ENCODE measurements around the gene BHLHA9.

BHLHA9 gene

GRCh38 chr17:1275205-1275961 lies 5.1 kb downstream of the BHLHA9 start:
- no peak overlapping the region for H3K4me3 ChIP-seq (ENCODE audit: extremely low read depth, insufficient read depth, low read length, poor library complexity, severe bottlenecking)
- 87 to 100% methylated on average over 3 to 10 of the region's 10 CpGs for WGBS, 2 experiments (ENCODE audit: insufficient coverage in 2 of 2)
- H3K27ac ChIP-seq (ENCODE audit: low read depth, low read length, severe bottlenecking), result no peak overlapping the region
- no peaks in the 10 kb centered on the region for H3K9me3 ChIP-seq (ENCODE audit: control insufficient read depth, low read length)
- H3K36me3 ChIP-seq (ENCODE audit: control insufficient read depth, insufficient read depth, low read length), result no peaks in the 10 kb centered on the region
- H3K4me1 ChIP-seq (ENCODE audit: control insufficient read depth, insufficient read depth, low read length, poor library complexity, severe bottlenecking), result no peaks in the 10 kb centered on the region

DNA sequence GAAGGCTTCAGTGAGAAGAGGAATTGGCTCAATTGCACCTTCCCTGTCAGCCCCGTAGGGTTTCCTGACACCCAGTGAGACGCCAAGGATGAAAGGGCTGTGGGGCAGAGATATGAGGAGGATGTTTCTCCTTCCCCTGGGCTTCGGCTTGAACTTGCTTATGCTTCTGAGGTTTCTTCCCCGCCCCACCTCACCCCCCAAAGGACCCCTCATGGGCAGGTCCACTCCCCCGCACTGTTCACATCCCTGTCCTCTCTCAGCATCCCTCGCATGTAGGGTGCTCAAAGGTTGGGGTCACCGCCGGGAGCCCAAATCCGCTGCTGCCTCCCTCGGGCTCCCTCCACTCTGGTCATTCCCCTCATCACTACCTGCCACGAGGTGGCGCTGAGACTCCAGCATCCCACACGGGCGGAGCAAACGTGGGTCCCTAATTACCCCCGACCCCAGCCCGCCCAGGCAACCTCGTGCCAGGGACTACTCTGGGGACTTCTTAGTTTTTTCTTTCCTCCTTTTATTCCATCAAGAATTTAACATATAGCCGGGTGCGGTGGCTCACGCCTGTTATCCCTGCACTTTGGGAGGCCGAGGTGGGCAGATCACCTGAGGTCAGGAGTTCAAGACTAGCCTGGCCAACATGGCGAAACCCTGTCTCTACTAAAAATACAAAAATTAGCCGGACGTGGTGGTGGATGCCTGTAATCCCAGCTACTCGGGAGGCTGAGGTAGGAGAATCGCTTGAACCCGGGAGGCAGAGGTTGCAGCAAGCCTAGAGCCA lies 5.9 kb downstream of the BHLHA9 start:
- no peaks in the 10 kb centered on the region for H3K4me1 ChIP-seq (ENCODE audit: control insufficient read depth, insufficient read depth, low read length, poor library complexity, severe bottlenecking)
- WGBS, 2 experiments (ENCODE audit: insufficient coverage in 2 of 2), result 21 to 37% methylated on average over 19 to 20 of the region's 28 CpGs
- H3K9me3 ChIP-seq (ENCODE audit: control insufficient read depth, low read length), result no peaks in the 10 kb centered on the region
- H3K27ac ChIP-seq (ENCODE audit: low read depth, low read length, severe bottlenecking), result no peak overlapping the region
- H3K4me3 ChIP-seq (ENCODE audit: extremely low read depth, insufficient read depth, low read length, poor library complexity, severe bottlenecking), result no peak overlapping the region
- H3K36me3 ChIP-seq (ENCODE audit: control insufficient read depth, insufficient read depth, low read length), result no peaks in the 10 kb centered on the region

GRCh38 chr17:1280652-1281051 lies 10.4 kb downstream of the BHLHA9 start:
- H3K36me3 ChIP-seq (ENCODE audit: control insufficient read depth, insufficient read depth, low read length), result no peaks in the 10 kb centered on the region
- H3K27ac ChIP-seq (ENCODE audit: low read depth, low read length, severe bottlenecking), result no peak overlapping the region
- H3K4me3 ChIP-seq (ENCODE audit: extremely low read depth, insufficient read depth, low read length, poor library complexity, severe bottlenecking), result no peak overlapping the region
- no peaks in the 10 kb centered on the region for H3K4me1 ChIP-seq (ENCODE audit: control insufficient read depth, insufficient read depth, low read length, poor library complexity, severe bottlenecking)
- 92% methylated on average over 22 to 23 of the region's 23 CpGs for WGBS, 2 experiments (ENCODE audit: insufficient coverage in 2 of 2)
- H3K9me3 ChIP-seq (ENCODE audit: control insufficient read depth, low read length), result no peaks in the 10 kb centered on the region

GRCh38 chr17:1286379-1287106 lies 16.3 kb downstream of the BHLHA9 start:
- no peak overlapping the region for H3K4me3 ChIP-seq (ENCODE audit: extremely low read depth, insufficient read depth, low read length, poor library complexity, severe bottlenecking)
- no peaks in the 10 kb centered on the region for H3K4me1 ChIP-seq (ENCODE audit: control insufficient read depth, insufficient read depth, low read length, poor library complexity, severe bottlenecking)
- H3K36me3 ChIP-seq (ENCODE audit: control insufficient read depth, insufficient read depth, low read length), result no peaks in the 10 kb centered on the region
- H3K9me3 ChIP-seq (ENCODE audit: control insufficient read depth, low read length), result no peaks in the 10 kb centered on the region
- no peak overlapping the region for H3K27ac ChIP-seq (ENCODE audit: low read depth, low read length, severe bottlenecking)
- 88 to 96% methylated on average over 15 to 17 of the region's 19 CpGs for WGBS, 2 experiments (ENCODE audit: insufficient coverage in 2 of 2)

- H3K36me3 ChIP-seq (ENCODE audit: control insufficient read depth, insufficient read depth, low read length), result no peaks in the 10 kb centered on the region
- H3K4me1 ChIP-seq (ENCODE audit: control insufficient read depth, insufficient read depth, low read length, poor library complexity, severe bottlenecking), result no peaks in the 10 kb centered on the region
- H3K4me3 ChIP-seq (ENCODE audit: extremely low read depth, insufficient read depth, low read length, poor library complexity, severe bottlenecking), result no peak overlapping the region
- 91 to 92% methylated on average over 11 of the region's 11 CpGs for WGBS, 2 experiments (ENCODE audit: insufficient coverage in 2 of 2)
- no peaks in the 10 kb centered on the region for H3K9me3 ChIP-seq (ENCODE audit: control insufficient read depth, low read length)
- H3K27ac ChIP-seq (ENCODE audit: low read depth, low read length, severe bottlenecking), result no peak overlapping the region
These were observed 19.5 kb downstream of the BHLHA9 start for GRCh38 chr17:1289695-1290094.

- no peak overlapping the region for H3K4me3 ChIP-seq (ENCODE audit: extremely low read depth, insufficient read depth, low read length, poor library complexity, severe bottlenecking)
- H3K36me3 ChIP-seq (ENCODE audit: control insufficient read depth, insufficient read depth, low read length), result no peaks in the 10 kb centered on the region
- H3K27ac ChIP-seq (ENCODE audit: low read depth, low read length, severe bottlenecking), result no peak overlapping the region
- H3K9me3 ChIP-seq (ENCODE audit: control insufficient read depth, low read length), result no peaks in the 10 kb centered on the region
- WGBS, 2 experiments (ENCODE audit: insufficient coverage in 2 of 2), result 93 to 95% methylated on average over 8 to 13 of the region's 13 CpGs
- H3K4me1 ChIP-seq (ENCODE audit: control insufficient read depth, insufficient read depth, low read length, poor library complexity, severe bottlenecking), result no peaks in the 10 kb centered on the region
These were observed 20.4 kb downstream of the BHLHA9 start for GRCh38 chr17:1290676-1291075.

- 79 to 82% methylated on average over 9 of the region's 12 CpGs for WGBS, 2 experiments (ENCODE audit: insufficient coverage in 2 of 2)
- H3K4me3 ChIP-seq (ENCODE audit: extremely low read depth, insufficient read depth, low read length, poor library complexity, severe bottlenecking), result no peak overlapping the region
- no peak overlapping the region for H3K27ac ChIP-seq (ENCODE audit: low read depth, low read length, severe bottlenecking)
- no peaks in the 10 kb centered on the region for H3K4me1 ChIP-seq (ENCODE audit: control insufficient read depth, insufficient read depth, low read length, poor library complexity, severe bottlenecking)
- no peaks in the 10 kb centered on the region for H3K36me3 ChIP-seq (ENCODE audit: control insufficient read depth, insufficient read depth, low read length)
- no peaks in the 10 kb centered on the region for H3K9me3 ChIP-seq (ENCODE audit: control insufficient read depth, low read length)
These were observed 24.0 kb downstream of the BHLHA9 start for GRCh38 chr17:1294157-1294717.

- no peak overlapping the region for H3K4me3 ChIP-seq (ENCODE audit: extremely low read depth, insufficient read depth, low read length, poor library complexity, severe bottlenecking)
- no peaks in the 10 kb centered on the region for H3K4me1 ChIP-seq (ENCODE audit: control insufficient read depth, insufficient read depth, low read length, poor library complexity, severe bottlenecking)
- WGBS, 2 experiments (ENCODE audit: insufficient coverage in 2 of 2), result 25 to 36% methylated on average over 23 to 24 of the region's 24 CpGs
- no peaks in the 10 kb centered on the region for H3K9me3 ChIP-seq (ENCODE audit: control insufficient read depth, low read length)
- no peaks in the 10 kb centered on the region for H3K36me3 ChIP-seq (ENCODE audit: control insufficient read depth, insufficient read depth, low read length)
- no peak overlapping the region for H3K27ac ChIP-seq (ENCODE audit: low read depth, low read length, severe bottlenecking)
These were observed 28.4 kb downstream of the BHLHA9 start for GRCh38 chr17:1298606-1299005.

- 84 to 86% methylated on average over 16 of the region's 22 CpGs for WGBS, 2 experiments (ENCODE audit: insufficient coverage in 2 of 2)
- no peaks in the 10 kb centered on the region for H3K9me3 ChIP-seq (ENCODE audit: control insufficient read depth, low read length)
- no peak overlapping the region for H3K4me3 ChIP-seq (ENCODE audit: extremely low read depth, insufficient read depth, low read length, poor library complexity, severe bottlenecking)
- H3K27ac ChIP-seq (ENCODE audit: low read depth, low read length, severe bottlenecking), result no peak overlapping the region
- H3K36me3 ChIP-seq (ENCODE audit: control insufficient read depth, insufficient read depth, low read length), result no peaks in the 10 kb centered on the region
- no peaks in the 10 kb centered on the region for H3K4me1 ChIP-seq (ENCODE audit: control insufficient read depth, insufficient read depth, low read length, poor library complexity, severe bottlenecking)
These were observed 29.5 kb downstream of the BHLHA9 start for GRCh38 chr17:1299552-1300370.

DNA sequence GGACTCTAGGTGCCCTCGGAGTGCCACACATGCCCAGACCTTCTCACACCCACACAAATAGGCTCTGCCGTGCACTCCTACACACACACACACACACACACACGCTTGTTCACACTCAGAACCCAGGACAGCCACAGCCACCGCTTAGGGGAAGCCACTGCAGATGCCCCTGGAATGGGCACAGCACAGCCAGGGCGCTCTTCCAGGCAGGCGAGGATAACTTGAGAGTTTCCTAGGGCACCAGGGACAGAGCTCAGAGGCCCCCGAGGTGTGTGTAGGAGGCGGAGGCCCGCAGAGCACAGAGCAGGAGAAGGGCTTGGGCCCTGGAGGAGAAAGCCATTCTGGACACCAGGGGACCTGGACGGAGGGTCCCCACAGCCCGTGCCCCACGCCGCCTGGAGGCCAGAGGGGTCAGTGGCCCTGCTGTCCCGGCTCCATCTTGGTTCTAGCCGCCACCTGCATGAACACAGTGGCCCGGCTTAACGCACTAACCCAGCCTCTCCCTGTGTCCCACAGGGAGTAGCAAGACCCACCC lies 30.2 kb downstream of the BHLHA9 start:
- no peak overlapping the region for H3K27ac ChIP-seq (ENCODE audit: low read depth, low read length, severe bottlenecking)
- H3K9me3 ChIP-seq (ENCODE audit: control insufficient read depth, low read length), result no peaks in the 10 kb centered on the region
- H3K36me3 ChIP-seq (ENCODE audit: control insufficient read depth, insufficient read depth, low read length), result no peaks in the 10 kb centered on the region
- no peak overlapping the region for H3K4me3 ChIP-seq (ENCODE audit: extremely low read depth, insufficient read depth, low read length, poor library complexity, severe bottlenecking)
- WGBS, 2 experiments (ENCODE audit: insufficient coverage in 2 of 2), result 86 to 88% methylated on average over 12 to 15 of the region's 17 CpGs
- no peaks in the 10 kb centered on the region for H3K4me1 ChIP-seq (ENCODE audit: control insufficient read depth, insufficient read depth, low read length, poor library complexity, severe bottlenecking)
